HG03460 (cell line): ENCODE measurements around the gene HOXD11.

ENCODE experiments used
- ATAC-seq: cut with Tn5 transposase; IDR thresholded peaks from one replicate; pipeline ENCODE4 v1.9.1; 2021; ENCODE audit not compliant: unreplicated experiment

The HOXD11 gene

GRCh38 chr2:176120364-176121189 is 13.5 kb downstream of the HOXD11 start:
- no peak for ATAC-seq

DNA sequence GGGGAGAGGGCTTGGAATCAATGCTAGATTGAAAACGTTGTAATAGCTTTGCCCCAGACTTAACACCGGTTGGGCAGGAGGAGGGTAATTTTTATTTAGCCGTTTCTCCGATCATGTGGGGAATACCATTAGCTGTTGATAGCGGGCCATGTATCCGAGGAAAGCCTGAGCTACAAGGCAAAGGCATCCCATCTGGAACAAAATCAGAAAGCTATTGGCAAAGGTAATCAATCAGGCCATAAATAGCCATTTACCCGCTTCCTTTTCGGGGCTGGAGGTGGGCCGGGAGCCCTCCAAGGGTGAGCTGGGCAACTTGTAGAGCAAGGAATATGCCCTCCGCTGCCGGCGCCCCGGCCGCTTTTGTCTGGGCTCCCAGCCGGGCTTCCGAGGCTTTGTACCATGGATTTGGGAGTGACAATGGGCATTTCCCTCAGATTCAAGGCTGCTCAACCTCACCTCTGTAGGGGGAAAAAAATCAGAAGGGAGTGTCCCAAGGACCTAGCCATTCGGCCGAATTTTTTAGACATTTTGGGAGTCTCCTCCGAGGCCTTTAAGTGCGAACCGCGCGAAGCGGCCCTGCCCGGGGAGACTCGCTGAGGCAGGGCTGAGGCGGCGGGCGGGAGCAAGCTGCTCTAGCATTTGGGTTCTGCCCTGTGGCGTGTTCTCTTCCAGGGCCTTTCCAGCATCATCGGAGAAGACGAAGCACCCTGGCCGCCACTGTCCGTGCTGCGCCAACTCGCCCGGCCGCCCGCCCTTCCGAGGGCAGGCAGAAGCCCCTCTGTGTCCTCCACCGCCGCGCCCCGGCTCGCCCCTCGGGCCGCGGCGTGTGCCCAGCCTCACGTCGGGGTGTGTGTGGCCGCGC is 14.3 kb downstream of the HOXD11 start:
- no peak for ATAC-seq

DNA sequence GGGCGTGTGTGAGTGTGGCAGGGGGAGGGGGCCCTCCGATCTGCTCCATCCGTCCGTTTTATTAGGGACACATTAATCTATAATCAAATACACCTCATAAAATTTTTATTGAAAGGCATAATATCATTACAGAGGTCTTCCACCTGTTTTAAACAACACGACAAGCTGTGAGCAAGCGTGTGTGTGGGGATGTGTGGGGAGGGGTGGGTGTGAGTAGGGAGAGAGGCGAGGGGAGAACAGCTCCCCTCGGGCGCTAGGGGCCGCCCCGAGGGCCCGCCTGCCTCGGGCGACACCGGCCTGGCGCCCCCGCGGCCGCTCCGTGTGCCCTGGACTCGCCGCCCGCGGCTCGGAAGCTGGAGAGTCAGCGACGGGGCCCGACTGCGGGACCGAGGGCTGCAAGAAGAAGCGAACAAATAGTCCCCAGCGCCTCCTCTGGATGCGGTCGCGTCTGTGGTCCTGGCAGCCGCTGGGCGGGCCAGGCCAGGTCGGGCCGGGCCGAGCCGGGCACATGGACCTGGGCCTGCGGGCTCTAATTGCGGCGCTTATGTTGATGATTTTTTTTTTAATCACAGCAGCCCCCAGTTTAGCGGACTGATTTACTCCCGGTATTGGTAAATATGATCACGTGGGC is 15.1 kb downstream of the HOXD11 start:
- no peak for ATAC-seq

DNA sequence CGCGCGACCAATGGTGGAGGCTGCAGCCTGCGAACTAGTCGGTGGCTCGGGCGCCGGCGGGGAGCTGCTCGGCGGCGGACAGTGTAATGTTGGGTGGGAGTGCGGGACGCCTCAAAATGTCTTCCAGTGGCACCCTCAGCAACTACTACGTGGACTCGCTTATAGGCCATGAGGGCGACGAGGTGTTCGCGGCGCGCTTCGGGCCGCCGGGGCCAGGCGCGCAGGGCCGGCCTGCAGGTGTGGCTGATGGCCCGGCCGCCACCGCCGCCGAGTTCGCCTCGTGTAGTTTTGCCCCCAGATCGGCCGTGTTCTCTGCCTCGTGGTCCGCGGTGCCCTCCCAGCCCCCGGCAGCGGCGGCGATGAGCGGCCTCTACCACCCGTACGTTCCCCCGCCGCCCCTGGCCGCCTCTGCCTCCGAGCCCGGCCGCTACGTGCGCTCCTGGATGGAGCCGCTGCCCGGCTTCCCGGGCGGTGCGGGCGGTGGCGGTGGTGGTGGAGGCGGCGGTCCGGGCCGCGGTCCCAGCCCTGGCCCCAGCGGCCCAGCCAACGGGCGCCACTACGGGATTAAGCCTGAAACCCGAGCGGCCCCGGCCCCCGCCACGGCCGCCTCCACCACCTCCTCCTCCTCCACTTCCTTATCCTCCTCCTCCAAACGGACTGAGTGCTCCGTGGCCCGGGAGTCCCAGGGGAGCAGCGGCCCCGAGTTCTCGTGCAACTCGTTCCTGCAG is 15.8 kb downstream of the HOXD11 start, which contains the start of gene HOXD9:
Gene HOXD9 (plus strand): TSS at position 37 of the 728 bp plus-strand sequence. CDS start 50 bp downstream, at position 87.
- ATAC-seq: no peak

DNA sequence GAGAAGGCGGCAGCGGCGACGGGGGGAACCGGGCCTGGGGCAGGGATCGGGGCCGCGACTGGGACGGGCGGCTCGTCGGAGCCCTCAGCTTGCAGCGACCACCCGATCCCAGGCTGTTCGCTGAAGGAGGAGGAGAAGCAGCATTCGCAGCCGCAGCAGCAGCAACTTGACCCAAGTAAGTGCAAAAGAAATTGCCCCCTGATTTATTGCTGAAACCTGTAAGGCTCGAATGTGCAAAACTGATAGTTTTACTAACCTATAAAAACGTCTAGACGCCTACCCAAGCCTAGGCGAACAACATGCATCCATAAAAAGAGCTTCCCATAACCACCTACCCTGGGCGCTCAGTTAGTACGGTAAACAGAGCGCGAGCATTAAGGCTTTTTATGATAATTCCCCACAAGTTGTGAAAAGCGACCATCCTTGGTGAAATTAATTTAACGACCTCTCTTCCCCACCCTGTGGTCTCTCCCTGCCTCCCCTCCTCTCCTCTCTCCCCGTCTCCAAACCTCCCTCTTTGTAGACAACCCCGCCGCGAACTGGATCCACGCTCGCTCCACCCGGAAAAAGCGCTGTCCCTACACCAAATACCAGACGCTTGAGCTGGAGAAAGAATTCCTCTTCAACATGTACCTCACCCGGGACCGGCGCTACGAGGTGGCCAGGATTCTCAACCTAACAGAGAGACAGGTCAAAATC is 16.5 kb downstream of the HOXD11 start:
- no peak for ATAC-seq

DNA sequence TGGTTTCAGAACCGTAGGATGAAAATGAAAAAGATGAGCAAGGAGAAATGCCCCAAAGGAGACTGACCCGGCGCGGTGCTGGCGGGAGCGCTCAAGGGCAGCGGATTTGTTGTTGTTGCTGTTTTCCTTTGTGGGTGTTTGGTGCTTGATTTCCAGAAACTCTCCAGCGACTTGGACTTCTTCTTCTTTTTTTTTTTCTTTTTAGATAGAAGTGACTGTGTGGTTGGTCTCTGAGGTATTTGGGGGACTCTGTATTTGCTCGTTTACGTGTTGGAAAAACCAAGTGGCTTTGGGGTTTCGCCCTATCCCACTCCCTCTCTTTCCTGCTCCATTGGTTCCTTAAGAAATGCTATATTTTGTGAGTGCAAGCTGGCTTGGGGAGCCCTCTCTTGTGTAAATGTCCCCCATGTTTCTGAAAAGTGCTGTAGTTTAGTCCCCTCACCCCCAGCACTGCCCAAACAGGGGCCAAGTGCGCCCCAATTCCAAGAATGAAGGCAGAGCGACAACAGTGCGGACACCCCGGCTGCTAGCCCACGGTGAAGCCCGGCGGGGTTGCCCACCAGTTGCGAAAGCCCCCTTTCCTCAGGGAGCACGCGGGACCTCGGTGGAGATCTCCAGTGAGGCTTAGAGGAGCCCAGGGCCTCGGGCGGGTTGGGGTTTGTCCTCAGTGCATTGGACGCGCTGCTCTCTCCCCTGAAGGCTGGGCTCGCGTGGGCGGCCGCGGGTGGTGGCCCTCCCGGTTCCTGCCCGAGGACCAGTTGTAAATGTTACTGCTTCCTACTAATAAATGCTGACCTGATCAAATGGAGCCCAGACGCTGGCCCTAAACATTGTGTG is 17.2 kb downstream of the HOXD11 start:
- ATAC-seq: no peak

- no peak for ATAC-seq
These were observed 18.1 kb downstream of the HOXD11 start for GRCh38 chr2:176124947-176125771.

DNA sequence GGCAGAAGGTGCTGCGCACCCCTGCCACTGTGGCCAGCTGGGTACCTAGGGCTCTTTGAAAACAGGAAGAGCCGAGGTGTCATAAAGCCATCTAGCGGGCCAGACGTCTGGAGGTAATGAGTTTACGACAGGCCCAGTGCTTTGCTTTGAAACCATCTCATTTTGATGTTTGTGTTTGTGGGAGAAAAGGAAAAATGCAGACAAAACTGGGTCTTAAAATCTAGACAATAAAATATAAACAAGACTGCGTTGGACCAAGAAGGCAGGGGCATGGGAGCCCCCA is 18.6 kb downstream of the HOXD11 start:
- no peak for ATAC-seq

DNA sequence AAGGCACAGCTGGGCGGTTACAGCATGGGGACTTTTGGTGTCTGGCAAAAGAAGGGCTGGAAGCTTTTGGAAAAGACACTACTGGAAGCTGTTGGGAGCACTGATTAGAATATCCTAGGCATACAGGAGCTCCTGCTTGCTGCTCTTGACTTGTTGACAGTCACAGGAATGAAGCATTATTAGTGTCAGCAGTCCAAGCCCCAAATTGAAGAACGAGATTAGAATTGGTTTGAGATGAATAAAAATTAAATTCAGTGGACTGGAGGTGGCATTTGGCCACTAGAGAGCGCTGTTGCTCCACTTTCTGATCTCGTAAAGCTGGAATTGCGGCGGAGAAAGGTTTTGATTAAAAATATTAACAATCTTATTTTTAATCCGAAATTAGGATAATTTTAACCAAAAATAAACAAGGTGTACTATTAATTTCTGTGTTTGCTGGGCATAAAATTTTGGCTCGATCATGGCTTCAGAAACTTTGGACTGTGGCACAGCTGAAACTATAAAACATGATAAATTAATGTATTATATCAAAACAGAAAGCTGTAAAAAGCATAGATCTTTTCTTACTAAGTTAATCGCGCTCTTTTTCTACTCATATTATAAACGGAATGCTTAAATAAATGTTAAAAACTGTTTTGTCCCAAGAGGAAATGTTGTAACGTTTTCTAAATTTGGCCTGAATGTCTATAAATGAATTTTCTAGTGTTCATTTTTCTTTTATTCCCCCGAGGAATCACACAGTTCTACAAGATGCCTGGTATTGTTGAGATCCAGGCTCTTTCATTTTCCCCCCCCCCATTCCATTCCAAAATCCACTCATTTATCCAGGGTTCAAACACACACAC is 20.1 kb downstream of the HOXD11 start:
- ATAC-seq: no peak

- ATAC-seq: no peak
These were observed 20.6 kb downstream of the HOXD11 start for GRCh38 chr2:176127774-176128072.

DNA sequence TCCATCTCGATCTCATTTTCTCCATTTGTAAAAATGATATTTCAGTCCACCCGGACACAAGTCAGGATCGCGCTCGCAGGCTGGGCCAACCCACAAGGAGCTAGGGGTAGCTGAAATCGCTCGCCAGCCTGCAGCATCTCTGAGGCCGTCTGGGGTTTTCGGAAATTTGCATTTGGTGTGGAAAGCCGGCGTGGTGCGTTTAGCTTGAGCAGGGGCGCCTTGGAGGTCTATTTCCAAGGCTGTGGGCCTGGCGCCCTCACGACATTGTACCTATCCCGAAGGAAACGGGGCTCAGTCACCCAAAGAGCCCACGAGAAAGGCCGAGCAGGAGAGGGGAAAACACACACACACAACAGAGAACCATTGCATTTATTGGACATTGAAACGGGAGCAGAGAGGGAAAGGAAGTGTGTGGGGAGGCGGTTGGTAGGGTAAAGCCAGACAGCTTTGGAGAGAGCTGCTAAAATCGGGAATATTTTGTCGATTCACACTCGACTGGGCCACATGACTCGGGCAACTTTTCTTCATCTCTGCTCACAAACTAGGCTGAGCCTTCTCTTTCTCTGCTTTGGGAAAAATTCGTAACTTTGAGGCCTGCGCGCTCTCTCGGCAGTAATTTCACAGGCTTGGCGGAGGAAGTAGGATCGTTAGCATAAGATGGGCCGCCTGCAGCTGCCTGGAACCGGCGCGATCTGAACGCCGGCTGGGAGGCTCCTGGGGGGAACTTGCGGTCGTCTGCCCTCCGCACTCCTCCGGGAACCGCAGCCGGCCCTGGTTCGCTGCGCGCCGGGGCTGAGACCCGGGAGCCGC is 21.3 kb downstream of the HOXD11 start:
- ATAC-seq: no peak

DNA sequence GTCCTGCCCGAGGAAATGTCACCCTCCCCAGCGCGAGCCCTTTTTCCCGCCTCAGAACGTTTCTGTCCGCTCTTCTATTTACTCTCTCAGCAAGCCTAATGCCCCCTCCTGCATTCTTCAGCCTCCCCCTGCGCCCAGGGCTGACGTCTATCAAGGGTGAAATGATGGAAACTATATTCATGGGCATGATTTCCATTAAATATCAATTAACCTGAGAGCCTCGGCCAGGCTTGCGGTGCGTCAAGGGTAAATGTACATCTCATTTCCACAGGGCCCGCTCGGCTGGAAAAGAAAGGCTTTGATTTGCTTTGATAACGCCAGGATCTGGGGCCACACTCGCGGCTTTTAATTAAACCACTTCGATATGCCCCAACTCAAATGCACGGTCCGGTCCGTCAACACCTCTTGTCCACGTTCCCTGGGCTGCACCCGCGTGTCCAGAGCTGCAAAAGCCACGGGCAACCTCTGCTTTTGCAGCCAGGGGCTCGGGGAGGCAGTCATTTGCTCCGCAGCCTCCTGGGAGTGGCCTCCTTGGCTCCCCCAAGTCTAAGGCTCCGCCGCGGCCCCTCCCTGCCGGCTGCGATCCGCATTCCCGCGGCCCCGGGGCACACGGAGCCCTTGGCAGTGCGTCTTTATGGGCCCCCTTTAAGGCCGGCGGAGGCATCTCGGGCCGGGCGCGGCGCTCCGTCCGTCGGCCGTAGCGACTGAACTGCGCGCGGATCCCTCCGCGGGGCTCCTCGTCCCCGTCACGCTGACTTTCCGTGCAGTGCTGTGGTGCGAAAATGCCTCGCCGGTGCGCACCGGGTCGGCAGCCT is 22.1 kb downstream of the HOXD11 start, which contains the start of gene HOXD8:
Gene HOXD8 (plus strand): TSS at position 724 of the 815 bp plus-strand sequence. CDS start 662 bp downstream, outside the sequence.
- ATAC-seq: no peak

- ATAC-seq: no peak
These were observed 22.7 kb downstream of the HOXD11 start for GRCh38 chr2:176129813-176130146.

GRCh38 chr2:176130147-176130956 is 23.3 kb downstream of the HOXD11 start:
- ATAC-seq: no peak
